PC-3 (cell line): ENCODE results near the gene ZHX3.
"Not testable (repeated sequence)": the region's sequence is repeated elsewhere in the genome, so short reads cannot be mapped to it uniquely, and the experiment has no call there.

ENCODE experiments used
- EZH2phosphoT487 ChIP-seq: fragments of 300-600 bp; sonication (generic); IDR thresholded peaks from 2 replicates; pipeline ENCODE4 v1.6.1; 2018; ENCODE audit warnings: mild to moderate bottlenecking, antibody characterized with exemption, low read length, borderline replicate concordance
- TF ChIP-seq, protein P1 (sequence below): fragments of 300-600 bp; sonication (generic); conservative IDR thresholded peaks from 2 replicates; pipeline ENCODE4 v1.5.1; 2017; ENCODE audit warnings: antibody characterized with exemption, low read depth, mild to moderate bottlenecking, low read length

DNA sequence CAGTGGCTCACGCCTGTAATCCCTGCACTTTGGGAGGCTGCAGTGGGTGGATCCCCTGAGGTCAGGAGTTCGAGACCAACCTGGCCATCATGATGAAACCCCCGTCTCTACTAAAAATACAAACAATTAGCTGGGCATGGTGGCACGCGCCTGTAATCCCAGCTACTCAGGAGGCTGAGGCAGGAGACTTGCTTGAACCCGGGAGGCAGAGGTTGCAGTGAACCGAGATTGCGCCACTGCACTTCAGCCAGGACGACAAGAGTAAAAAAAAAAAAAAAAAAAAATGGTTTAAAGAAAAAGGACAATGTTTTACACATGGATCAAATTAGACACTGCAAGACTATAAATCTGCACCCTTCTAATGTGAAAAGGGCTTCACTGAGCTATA lies 185.1 kb downstream of the ZHX3 start:
- TF ChIP-seq, protein P1, sequence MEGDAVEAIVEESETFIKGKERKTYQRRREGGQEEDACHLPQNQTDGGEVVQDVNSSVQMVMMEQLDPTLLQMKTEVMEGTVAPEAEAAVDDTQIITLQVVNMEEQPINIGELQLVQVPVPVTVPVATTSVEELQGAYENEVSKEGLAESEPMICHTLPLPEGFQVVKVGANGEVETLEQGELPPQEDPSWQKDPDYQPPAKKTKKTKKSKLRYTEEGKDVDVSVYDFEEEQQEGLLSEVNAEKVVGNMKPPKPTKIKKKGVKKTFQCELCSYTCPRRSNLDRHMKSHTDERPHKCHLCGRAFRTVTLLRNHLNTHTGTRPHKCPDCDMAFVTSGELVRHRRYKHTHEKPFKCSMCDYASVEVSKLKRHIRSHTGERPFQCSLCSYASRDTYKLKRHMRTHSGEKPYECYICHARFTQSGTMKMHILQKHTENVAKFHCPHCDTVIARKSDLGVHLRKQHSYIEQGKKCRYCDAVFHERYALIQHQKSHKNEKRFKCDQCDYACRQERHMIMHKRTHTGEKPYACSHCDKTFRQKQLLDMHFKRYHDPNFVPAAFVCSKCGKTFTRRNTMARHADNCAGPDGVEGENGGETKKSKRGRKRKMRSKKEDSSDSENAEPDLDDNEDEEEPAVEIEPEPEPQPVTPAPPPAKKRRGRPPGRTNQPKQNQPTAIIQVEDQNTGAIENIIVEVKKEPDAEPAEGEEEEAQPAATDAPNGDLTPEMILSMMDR, result not testable (repeated sequence)
- TF ChIP-seq EZH2phosphoT487, result not testable (repeated sequence)
